Naive thymus-derived CD8-positive, alpha-beta T cell (primary cell): ENCODE measurements around the gene FAM149B1. TPM values are rescaled to one million over a fixed set of nuclear protein-coding genes. Genes with fewer than 3 reads are reported as not detected.
A peak's percentile ranks its signal among the peaks of the same experiment; 100 is the strongest.

Experiments
- ATAC-seq, 2 donors: fragments of 150-1000 bp; cut with Tn5 transposase in 1 of 2; sonication (Bioruptor Pico), chemical (Tn5 transposase) in 1 of 2; 1 replicate in 1 of 2; 2 replicates in 1 of 2; pipeline ENCODE4 v1.10.0; 2021; ENCODE audit warnings: mild to moderate bottlenecking in 2 of 2, moderate library complexity in 2 of 2
- POLR2A ChIA-PET: fragments of 350-600 bp; sonication (Branson Sonifier 250); formaldehyde crosslinking; loops from one replicate; lab custom pipeline; 2021; ENCODE audit warnings: antibody characterized with exemption; lab: Charles Lee
- DNase-seq, 10 donors: peaks; one replicate each; pipeline versions ENCODE4 v3.0.0 to v3.0.0-alpha.2; 2020 to 2022
- H3K27ac Mint-ChIP-seq, 10 donors: one replicate each; pipeline ENCODE4 v1.8.0; 2020 to 2022; ENCODE audit warnings: mild to moderate bottlenecking in 10 of 10, mixed read lengths in 10 of 10, moderate library complexity in 4 of 10, inconsistent platforms in 1 of 10
- H3K27me3 Mint-ChIP-seq, 5 donors: one replicate each; pipeline ENCODE4 v1.8.0; 2021 to 2022; ENCODE audit warnings: mixed read lengths in 5 of 5
- H3K36me3 Mint-ChIP-seq, 3 donors: one replicate each; pipeline ENCODE4 v1.8.0; 2020 to 2022; ENCODE audit warnings: mixed read lengths in 3 of 3, mild to moderate bottlenecking in 2 of 3, inconsistent platforms in 1 of 3
- H3K4me1 Mint-ChIP-seq, 4 donors: one replicate each; pipeline ENCODE4 v1.8.0; 2021 to 2022; ENCODE audit warnings: mixed read lengths in 4 of 4
- H3K4me3 Mint-ChIP-seq, 10 donors: one replicate each; pipeline ENCODE4 v1.8.0; 2020 to 2022; ENCODE audit warnings: mild to moderate bottlenecking in 10 of 10, mixed read lengths in 10 of 10, moderate library complexity in 6 of 10, inconsistent platforms in 1 of 10
- H3K9me3 Mint-ChIP-seq, 9 donors: one replicate each; pipeline ENCODE4 v1.8.0; 2020 to 2022; ENCODE audit warnings: mixed read lengths in 9 of 9, mild to moderate bottlenecking in 3 of 9, inconsistent platforms in 1 of 9, moderate library complexity in 1 of 9
- polyA plus RNA-seq, 3 donors: library from polyadenylated mRNA; unstranded; fragments of 300-500 nt; fragmentation: Illumina TruSeq; gene quantifications; one replicate each; pipeline ENCODE4 v1.2.3, GENCODE V29; 2021
- total RNA-seq, 8 experiments: library from RNA in 2 of 8; stranded (reverse) in 2 of 8; gene quantifications; one replicate each; pipeline ENCODE4 v1.2.3 and lab custom pipeline; 2021 to 2026

Gene FAM149B1
- total and polyA plus RNA-seq, 5 experiments from 2014 or later = 5.1 to 21.5 (median 5.6) TPM

- Mint-ChIP-seq H3K36me3 (peaks cover 0 to 5% (median 3%) of the 10 kb centered on the region in 3 donors), H3K27ac (peak overlapping the region in 1 of 10 donors; percentile 43), H3K27me3 (no peaks in the 10 kb centered on the region), H3K4me1 (peaks cover 0 to 2% (median under 1%) of the 10 kb centered on the region in 4 donors), H3K9me3 (peaks cover 0 to 10% (median 0%) of the 10 kb centered on the region in 9 donors), H3K4me3 (no peak overlapping the region)
- ATAC-seq (no peak), DNase-seq (no peak)
- POLR2A ChIA-PET = no interaction called here
Measured at GRCh38 chr10:73261362-73261995, 93.6 kb downstream of the FAM149B1 start.

GRCh38 chr10:73262105-73262730, 94.3 kb downstream of the FAM149B1 start:
- Mint-ChIP-seq H3K4me1 (peaks cover 0 to 2% (median under 1%) of the 10 kb centered on the region in 4 donors), H3K36me3 (peaks cover 0 to 5% (median 3%) of the 10 kb centered on the region in 3 donors), H3K4me3 (no peak overlapping the region), H3K27me3 (no peaks in the 10 kb centered on the region), H3K9me3 (peaks cover 0 to 10% (median 0%) of the 10 kb centered on the region in 9 donors), H3K27ac (no peak overlapping the region)
- POLR2A ChIA-PET = no interaction called here
- DNase-seq (no peak), ATAC-seq (no peak)

GRCh38 chr10:73262880-73263555, 95.1 kb downstream of the FAM149B1 start:
- H3K4me3 Mint-ChIP-seq = no peak overlapping the region
- H3K27ac Mint-ChIP-seq = no peak overlapping the region
- H3K36me3 Mint-ChIP-seq = peaks cover 0 to 5% (median 3%) of the 10 kb centered on the region in 3 donors
- DNase-seq (no peak), ATAC-seq (no peak)
- H3K9me3 Mint-ChIP-seq = peaks cover 0 to 10% (median 0%) of the 10 kb centered on the region in 9 donors
- POLR2A ChIA-PET = no interaction called here
- peaks cover 0 to 2% (median under 1%) of the 10 kb centered on the region in 4 donors for H3K4me1 Mint-ChIP-seq
- no peaks in the 10 kb centered on the region for H3K27me3 Mint-ChIP-seq

GRCh38 chr10:73263693-73264347, 95.9 kb downstream of the FAM149B1 start:
- ATAC-seq = no peak
- Mint-ChIP-seq H3K4me1 (peaks cover 0 to 2% (median under 1%) of the 10 kb centered on the region in 4 donors), H3K9me3 (peaks cover 0 to 4% (median 0%) of the 10 kb centered on the region in 9 donors), H3K4me3 (no peak overlapping the region), H3K27ac (peak overlapping the region in 1 of 10 donors; percentile 39), H3K27me3 (no peaks in the 10 kb centered on the region), H3K36me3 (peaks cover 0 to 5% (median 3%) of the 10 kb centered on the region in 3 donors)
- POLR2A ChIA-PET = no interaction called here
- no peak for DNase-seq

- DNase-seq (no peak), ATAC-seq (no peak)
- Mint-ChIP-seq H3K4me1 (peaks cover 0 to 2% (median under 1%) of the 10 kb centered on the region in 4 donors), H3K9me3 (no peaks in the 10 kb centered on the region), H3K27me3 (no peaks in the 10 kb centered on the region), H3K4me3 (no peak overlapping the region), H3K36me3 (no peaks in the 10 kb centered on the region), H3K27ac (no peak overlapping the region)
- POLR2A ChIA-PET = no interaction called here
Measured at GRCh38 chr10:73264423-73264822, 96.5 kb downstream of the FAM149B1 start.

- ATAC-seq (no peak), DNase-seq (no peak)
- no peaks in the 10 kb centered on the region for H3K4me1 Mint-ChIP-seq
- POLR2A ChIA-PET = no interaction called here
- H3K9me3 Mint-ChIP-seq = no peaks in the 10 kb centered on the region
- H3K4me3 Mint-ChIP-seq = no peak overlapping the region
- no peak overlapping the region for H3K27ac Mint-ChIP-seq
- no peaks in the 10 kb centered on the region for H3K36me3 Mint-ChIP-seq
- peaks cover 0 to 4% (median 0%) of the 10 kb centered on the region in 5 donors for H3K27me3 Mint-ChIP-seq
Measured at GRCh38 chr10:73281097-73281496, 113.2 kb downstream of the FAM149B1 start.

- no peak overlapping the region for H3K4me3 Mint-ChIP-seq
- H3K36me3 Mint-ChIP-seq = peaks cover 15 to 20% (median 15%) of the 10 kb centered on the region in 3 donors
- H3K9me3 Mint-ChIP-seq = peaks cover 0 to 14% (median 4%) of the 10 kb centered on the region in 9 donors
- H3K27me3 Mint-ChIP-seq = no peaks in the 10 kb centered on the region
- peak overlapping the region in 1 of 10 donors; percentile 22 for H3K27ac Mint-ChIP-seq
- no peak for ATAC-seq
- H3K4me1 Mint-ChIP-seq = no peaks in the 10 kb centered on the region
- POLR2A ChIA-PET = interaction anchor here (0.6 kb wide), 1 partner anchor 112 kb away, joined by 4 read pairs; no protein-coding TSS in a partner anchor
- no peak for DNase-seq
Measured at GRCh38 chr10:73287441-73287840, 119.5 kb downstream of the FAM149B1 start.

GRCh38 chr10:73289958-73290357, 122.0 kb downstream of the FAM149B1 start:
- H3K36me3 Mint-ChIP-seq = peaks cover 15 to 21% (median 15%) of the 10 kb centered on the region in 3 donors
- ATAC-seq = no peak
- DNase-seq = no peak
- peaks cover 0 to 14% (median 4%) of the 10 kb centered on the region in 9 donors for H3K9me3 Mint-ChIP-seq
- no peaks in the 10 kb centered on the region for H3K4me1 Mint-ChIP-seq
- no peaks in the 10 kb centered on the region for H3K27me3 Mint-ChIP-seq
- POLR2A ChIA-PET = no interaction called here
- H3K27ac Mint-ChIP-seq = no peak overlapping the region
- H3K4me3 Mint-ChIP-seq = no peak overlapping the region

GRCh38 chr10:73293461-73293860, 125.5 kb downstream of the FAM149B1 start:
- DNase-seq = no peak
- ATAC-seq = no peak
- H3K27me3 Mint-ChIP-seq = peaks cover 0 to 3% (median 0%) of the 10 kb centered on the region in 5 donors
- no peak overlapping the region for H3K4me3 Mint-ChIP-seq
- H3K27ac Mint-ChIP-seq = no peak overlapping the region
- H3K9me3 Mint-ChIP-seq = peaks cover 0 to 14% (median 4%) of the 10 kb centered on the region in 9 donors
- POLR2A ChIA-PET = no interaction called here
- peaks cover 18 to 19% (median 18%) of the 10 kb centered on the region in 3 donors for H3K36me3 Mint-ChIP-seq
- no peaks in the 10 kb centered on the region for H3K4me1 Mint-ChIP-seq

Other genes with a start within 250 kb of the FAM149B1 start
- gene PLA2G12B, start 213.3 kb upstream of the FAM149B1 start, total RNA-seq = not detected
- not detected for gene PLA2G12B, start 213.3 kb upstream of the FAM149B1 start, polyA plus RNA-seq
- 10 to 100 TPM; 16.0 to 16.6 TPM for gene P4HA1, start 71.3 kb upstream of the FAM149B1 start, total RNA-seq
- 10 to 100 TPM; 14.2 to 17.6 (median 14.4) TPM for gene P4HA1, start 71.3 kb upstream of the FAM149B1 start, polyA plus RNA-seq
- gene NUDT13, start 57.7 kb upstream of the FAM149B1 start, total RNA-seq = 1 to 10 TPM; 2.2 to 3.4 TPM
- 1 to 10 TPM; 1.0 to 1.7 (median 1.3) TPM for gene NUDT13, start 57.7 kb upstream of the FAM149B1 start, polyA plus RNA-seq
- 10 to 100 TPM; 31.3 to 36.0 TPM for gene ECD, start 111 bp upstream of the FAM149B1 start, total RNA-seq
- 10 to 100 TPM; 19.9 to 32.8 (median 31.5) TPM for gene ECD, start 111 bp upstream of the FAM149B1 start, polyA plus RNA-seq
- 10 to 100 TPM; 28.5 to 30.8 TPM for gene DNAJC9, start 79.1 kb downstream of the FAM149B1 start, total RNA-seq
- gene DNAJC9, start 79.1 kb downstream of the FAM149B1 start, polyA plus RNA-seq = 10 to 100 TPM; 27.5 to 28.7 (median 27.6) TPM
- 10 to 100 TPM; 51.3 to 54.3 TPM for gene MRPS16, start 84.5 kb downstream of the FAM149B1 start, total RNA-seq
- gene MRPS16, start 84.5 kb downstream of the FAM149B1 start, polyA plus RNA-seq = 100 to 1,000 TPM in 1 of 3 donors, 10 to 100 TPM in 2; 91.1 to 117 (median 92.4) TPM
- gene CFAP70, start 190.7 kb downstream of the FAM149B1 start, total RNA-seq = 1 to 10 TPM; 6.7 to 9.0 TPM
- under 1 TPM; 0.31 to 0.50 (median 0.39) TPM for gene CFAP70, start 190.7 kb downstream of the FAM149B1 start, polyA plus RNA-seq
- gene ANXA7, start 245.9 kb downstream of the FAM149B1 start, total RNA-seq = 100 to 1,000 TPM; 105 to 112 TPM
- 100 to 1,000 TPM; 168 to 193 (median 179) TPM for gene ANXA7, start 245.9 kb downstream of the FAM149B1 start, polyA plus RNA-seq